Hepatocyte (in vitro differentiated cells): ENCODE measurements around the gene SLCO3A1.

Experiments
- CTCF ChIP-seq: fragments of 200-600 bp; sonication (generic); IDR thresholded peaks from 2 replicates; pipeline ENCODE4 v1.5.1; 2016; ENCODE audit warnings: antibody characterized with exemption, mild to moderate bottlenecking; ENCODE audit not compliant: poor library complexity
- EZH2 ChIP-seq: fragments of 200-600 bp; sonication (generic); IDR thresholded peaks from 2 replicates; pipeline ENCODE4 v1.6.1; 2016; ENCODE audit warnings: antibody characterized with exemption, mild to moderate bottlenecking, borderline replicate concordance
- EZH2phosphoT487 ChIP-seq: fragments of 200-600 bp; sonication (generic); IDR thresholded peaks from one replicate; pipeline ENCODE4 v1.6.1; 2018; ENCODE audit warnings: antibody characterized with exemption, mild to moderate bottlenecking, low read depth, moderate library complexity; ENCODE audit not compliant: unreplicated experiment, severe bottlenecking

GRCh38 chr15:91872356-91873137 is 19.0 kb downstream of the SLCO3A1 start:
- no peak for TF ChIP-seq EZH2phosphoT487
- TF ChIP-seq CTCF: no peak
- TF ChIP-seq EZH2: no peak
